ENCODE data around the gene HM13. TPM values are rescaled to one million over a fixed set of nuclear protein-coding genes. Genes with fewer than 3 reads are reported as not detected.

Gene HM13
- total RNA-seq, 1 donor from 2014 or later = 39.2 TPM

Small RNA genes lying within 50 kb of the gene (microRNA-seq; reads per million reads assigned to microRNA genes)
- not detected for gene MIR3193 (ENCODE audit: borderline number of aligned reads)

Other genes with a start within 250 kb of the HM13 start
- gene DEFB116, start 205.9 kb upstream of the HM13 start, total RNA-seq = not detected
- not detected for gene DEFB118, start 145.8 kb upstream of the HM13 start, total RNA-seq
- not detected for gene DEFB119, start 123.9 kb upstream of the HM13 start, total RNA-seq
- not detected for gene DEFB121, start 108.2 kb upstream of the HM13 start, total RNA-seq
- not detected for gene DEFB123, start 73.8 kb upstream of the HM13 start, total RNA-seq
- not detected for gene DEFB124, start 39.3 kb upstream of the HM13 start, total RNA-seq
- gene REM1, start 39.2 kb upstream of the HM13 start, total RNA-seq = 2.0 TPM
- gene ID1, start 90.8 kb downstream of the HM13 start, total RNA-seq = 99.2 TPM
- 10.1 TPM for gene COX4I2, start 123.5 kb downstream of the HM13 start, total RNA-seq
- 54.8 TPM for gene BCL2L1, start 208.4 kb downstream of the HM13 start, total RNA-seq
- 0.72 TPM for gene TPX2, start 224.8 kb downstream of the HM13 start, total RNA-seq